HEK293 (cell line): ENCODE data around the gene CMIP.
A peak's percentile ranks its signal among the peaks of the same experiment; 100 is the strongest.

Source experiments
- CTCF ChIA-PET: fragments of 350-600 bp; formaldehyde crosslinking; extraction: SDS; loops from one replicate; lab custom pipeline; 2021; ENCODE audit warnings: antibody characterized with exemption; lab: Yijun Ruan, JAX
- POLR2A ChIA-PET: fragments of 300-600 bp; formaldehyde crosslinking; extraction: SDS; loops from one replicate; lab custom pipeline; 2020; ENCODE audit warnings: antibody characterized with exemption, inconsistent platforms; lab: Yijun Ruan, JAX
- H3K27ac ChIP-seq: fragments of 200-500 bp; sonication (Bioruptor generic); 2 replicates; pipeline ENCODE4 v1.5.1; 2014; ENCODE audit warnings: low read depth, low read length, control low read depth, inconsistent platforms; ENCODE audit errors: extremely low read depth
- H3K36me3 ChIP-seq, 2 experiments: fragments of 200-500 bp in 1 of 2; sonication (Bioruptor generic) in 1 of 2; 1 replicate in 1 of 2; 2 replicates in 1 of 2; pipeline ENCODE4 v1.5.1; 2014 to 2017; ENCODE audit warnings: inconsistent platforms in 2 of 2, low read length in 2 of 2; ENCODE audit not compliant: control insufficient read depth in 2 of 2, insufficient read depth in 1 of 2
- H3K4me1 ChIP-seq: fragments of 200-500 bp; sonication (Bioruptor generic); 2 replicates; pipeline ENCODE4 v1.5.1; 2014; ENCODE audit warnings: mild to moderate bottlenecking, low read length, inconsistent platforms; ENCODE audit not compliant: control insufficient read depth, insufficient read depth
- H3K4me3 ChIP-seq: 2 replicates; pipeline ENCODE4 v1.5.1; 2011; ENCODE audit warnings: low read depth, mild to moderate bottlenecking, control low read depth, low read length, moderate library complexity
- H3K9me3 ChIP-seq: fragments of 200-500 bp; sonication (Bioruptor generic); 2 replicates; pipeline ENCODE4 v1.5.1; 2014; ENCODE audit warnings: low read depth, low read length, inconsistent platforms; ENCODE audit not compliant: control insufficient read depth, insufficient read depth
- HOXC10 ChIP-seq: sonication (generic); formaldehyde crosslinking; IDR thresholded peaks from 2 replicates; pipeline ENCODE4 v1.8.1; 2023; ENCODE audit warnings: mild to moderate bottlenecking, missing genetic modification reagents
- KLF1 ChIP-seq: fragments of 450-650 bp; formaldehyde crosslinking; IDR thresholded peaks from 2 replicates; pipeline ENCODE4 v1.5.1; 2016; ENCODE audit warnings: missing biosample characterization, missing genetic modification characterization
- KLF10 ChIP-seq: fragments of 450-650 bp; IDR thresholded peaks from 2 replicates; pipeline ENCODE4 v1.5.1; 2018; ENCODE audit warnings: missing biosample characterization, mild to moderate bottlenecking, missing genetic modification characterization
- ZFP3 ChIP-seq: fragments of 450-650 bp; formaldehyde crosslinking; IDR thresholded peaks from 2 replicates; pipeline ENCODE4 v1.5.1; 2016; ENCODE audit warnings: low read depth, missing biosample characterization, missing genetic modification characterization
- ZNF16 ChIP-seq: fragments of 450-650 bp; formaldehyde crosslinking; IDR thresholded peaks from 2 replicates; pipeline ENCODE4 v1.5.1; 2016; ENCODE audit warnings: low read depth, missing biosample characterization, missing genetic modification characterization
- ZNF169 ChIP-seq: fragments of 450-650 bp; formaldehyde crosslinking; IDR thresholded peaks from 2 replicates; pipeline ENCODE4 v1.5.1; 2016; ENCODE audit warnings: missing biosample characterization, missing genetic modification characterization
- ZNF26 ChIP-seq: fragments of 450-650 bp; formaldehyde crosslinking; IDR thresholded peaks from 2 replicates; pipeline ENCODE4 v1.5.1; 2016; ENCODE audit warnings: missing biosample characterization, missing genetic modification characterization
- ZNF292 ChIP-seq: fragments of 450-650 bp; formaldehyde crosslinking; IDR thresholded peaks from 2 replicates; pipeline ENCODE4 v1.5.1; 2016; ENCODE audit warnings: low read depth, missing biosample characterization, missing genetic modification characterization, borderline replicate concordance
- ZNF350 ChIP-seq: fragments of 450-650 bp; formaldehyde crosslinking; IDR thresholded peaks from 2 replicates; pipeline ENCODE4 v1.5.0; 2017; ENCODE audit warnings: missing biosample characterization, mild to moderate bottlenecking, missing genetic modification characterization
- ZNF501 ChIP-seq: fragments of 450-650 bp; formaldehyde crosslinking; IDR thresholded peaks from 2 replicates; pipeline ENCODE4 v1.5.1; 2016; ENCODE audit warnings: missing biosample characterization, missing genetic modification characterization
- ZNF585B ChIP-seq: fragments of 450-650 bp; formaldehyde crosslinking; IDR thresholded peaks from 2 replicates; pipeline ENCODE4 v1.5.1; 2016; ENCODE audit warnings: missing biosample characterization, missing genetic modification characterization
- ZNF621 ChIP-seq: fragments of 450-650 bp; formaldehyde crosslinking; IDR thresholded peaks from 2 replicates; pipeline ENCODE4 v1.5.1; 2017; ENCODE audit warnings: missing biosample characterization, missing genetic modification characterization
- ZNF623 ChIP-seq: fragments of 450-650 bp; formaldehyde crosslinking; IDR thresholded peaks from 2 replicates; pipeline ENCODE4 v1.5.1; 2016; ENCODE audit warnings: missing biosample characterization, missing genetic modification characterization
- ZNF645 ChIP-seq: fragments of 450-650 bp; formaldehyde crosslinking; IDR thresholded peaks from 2 replicates; pipeline ENCODE4; 2016; ENCODE audit warnings: missing biosample characterization, missing genetic modification characterization
- ZNF692 ChIP-seq: fragments of 450-650 bp; formaldehyde crosslinking; IDR thresholded peaks from 2 replicates; pipeline ENCODE4 v1.5.1; 2016; ENCODE audit warnings: missing biosample characterization, missing genetic modification characterization
- ZNF701 ChIP-seq: fragments of 450-650 bp; formaldehyde crosslinking; IDR thresholded peaks from 2 replicates; pipeline ENCODE4 v1.5.1; 2016; ENCODE audit warnings: missing biosample characterization, missing genetic modification characterization
- ZNF76 ChIP-seq: fragments of 450-650 bp; formaldehyde crosslinking; IDR thresholded peaks from 2 replicates; pipeline ENCODE4; 2016; ENCODE audit warnings: low read depth, missing biosample characterization, missing genetic modification characterization, borderline replicate concordance
- ZSCAN23 ChIP-seq: fragments of 450-650 bp; formaldehyde crosslinking; IDR thresholded peaks from 2 replicates; pipeline ENCODE4 v1.5.1; 2016; ENCODE audit warnings: missing biosample characterization, missing genetic modification characterization

Gene CMIP

GRCh38 chr16:81657781-81658180, 213.2 kb downstream of the CMIP start:
- Histone ChIP-seq H3K4me3 (no peak overlapping the region), H3K4me1 (no peaks in the 10 kb centered on the region), H3K27ac (no peak overlapping the region), H3K9me3 (no peaks in the 10 kb centered on the region), H3K36me3 (peaks cover 0 to 64% of the 10 kb centered on the region in 2 experiments; a peak in 1 of 3 replicates)
- TF ChIP-seq ZSCAN23 (tag by site-specific recombination) (no peak), ZNF16 (no peak), ZNF585B (tag by site-specific recombination) (no peak), ZNF621 (tag by site-specific recombination) (no peak), ZNF350 (tag by site-specific recombination) (no peak), ZNF169 (no peak), ZNF501 (tag by site-specific recombination) (no peak), ZNF76 (tag by site-specific recombination) (no peak), ZNF26 (tag by site-specific recombination) (no peak), HOXC10 (CRISPR knock-in tag) (no peak)
- ChIA-PET POLR2A (no interaction called here), CTCF (no interaction called here)

DNA sequence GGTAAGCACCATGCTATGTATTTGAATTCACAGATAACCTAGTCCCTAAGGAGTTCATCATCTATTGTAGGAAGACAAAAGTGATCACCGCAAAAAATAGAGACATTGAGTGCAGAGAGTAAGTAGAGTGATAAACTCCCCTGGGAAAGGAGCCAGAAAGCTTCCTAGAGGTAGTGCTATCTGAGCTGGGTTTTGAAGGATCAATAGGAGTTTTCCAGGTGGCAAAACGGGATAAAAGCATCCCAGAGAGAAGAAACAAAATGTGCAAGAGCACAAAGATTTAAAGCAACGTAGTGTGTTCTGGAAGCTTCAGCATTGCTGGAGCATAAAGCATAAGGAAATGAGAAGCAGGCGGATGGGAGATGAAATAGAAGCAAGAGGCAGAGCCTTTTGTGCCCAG, 213.8 kb downstream of the CMIP start:
- no peak overlapping the region for H3K27ac ChIP-seq
- ChIA-PET POLR2A (no interaction called here), CTCF (no interaction called here)
- H3K4me1 ChIP-seq: no peaks in the 10 kb centered on the region
- TF ChIP-seq ZNF623: no peak
- no peak for TF ChIP-seq KLF10 (tag by site-specific recombination)
- no peak for TF ChIP-seq ZNF292 (tag by site-specific recombination)
- no peak for TF ChIP-seq ZNF645 (tag by site-specific recombination)
- TF ChIP-seq KLF1: no peak
- peak; percentile 83 for TF ChIP-seq ZFP3 (tag by site-specific recombination)
- no peak for TF ChIP-seq ZNF701 (tag by site-specific recombination)
- H3K4me3 ChIP-seq: no peak overlapping the region
- peaks cover 0 to 61% of the 10 kb centered on the region in 2 experiments; a peak in 1 of 3 replicates for H3K36me3 ChIP-seq
- no peaks in the 10 kb centered on the region for H3K9me3 ChIP-seq

- ChIA-PET POLR2A (no interaction called here), CTCF (no interaction called here)
- Histone ChIP-seq H3K4me1 (no peaks in the 10 kb centered on the region), H3K27ac (no peak overlapping the region), H3K36me3 (peaks cover 0 to 59% of the 10 kb centered on the region in 2 experiments; a peak in 1 of 3 replicates), H3K9me3 (no peaks in the 10 kb centered on the region), H3K4me3 (no peak overlapping the region)
- 0 out of 2 replicates have a peak, but pooled peaks have one; percentile 28 for TF ChIP-seq ZNF692 (tag by site-specific recombination)
- no peak for TF ChIP-seq KLF1
- TF ChIP-seq, all 188 proteins: peak for 1
Observed at GRCh38 chr16:81659249-81659648, 214.6 kb downstream of the CMIP start.
